HG03045 (cell line): ENCODE results near the gene MEF2A.

Experiments
- ATAC-seq: cut with Tn5 transposase; IDR thresholded peaks from one replicate; pipeline ENCODE4 v1.9.1; 2021; ENCODE audit warnings: mild to moderate bottlenecking, moderate library complexity; ENCODE audit not compliant: unreplicated experiment

MEF2A gene

DNA sequence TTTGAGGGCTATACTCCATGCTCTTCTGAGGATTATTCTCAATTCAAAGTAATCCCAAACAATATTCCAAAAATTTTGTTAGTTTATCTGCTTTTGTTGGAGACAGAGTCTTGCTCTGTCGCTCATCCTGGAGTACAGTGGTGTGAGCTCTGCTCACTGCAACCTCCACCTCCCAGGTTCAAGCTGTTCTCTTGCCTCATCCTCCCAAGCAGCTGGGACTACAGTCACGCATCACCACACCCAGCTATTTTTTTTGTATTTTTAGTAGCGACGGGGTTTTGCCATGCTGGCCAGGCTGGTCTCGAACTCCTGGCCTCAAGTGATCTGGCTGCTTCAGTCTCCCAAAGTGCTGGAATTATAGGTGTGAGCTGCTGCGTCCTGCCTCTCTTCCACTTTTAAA lies 39.1 kb downstream of the MEF2A start:
- ATAC-seq, result no peak

DNA sequence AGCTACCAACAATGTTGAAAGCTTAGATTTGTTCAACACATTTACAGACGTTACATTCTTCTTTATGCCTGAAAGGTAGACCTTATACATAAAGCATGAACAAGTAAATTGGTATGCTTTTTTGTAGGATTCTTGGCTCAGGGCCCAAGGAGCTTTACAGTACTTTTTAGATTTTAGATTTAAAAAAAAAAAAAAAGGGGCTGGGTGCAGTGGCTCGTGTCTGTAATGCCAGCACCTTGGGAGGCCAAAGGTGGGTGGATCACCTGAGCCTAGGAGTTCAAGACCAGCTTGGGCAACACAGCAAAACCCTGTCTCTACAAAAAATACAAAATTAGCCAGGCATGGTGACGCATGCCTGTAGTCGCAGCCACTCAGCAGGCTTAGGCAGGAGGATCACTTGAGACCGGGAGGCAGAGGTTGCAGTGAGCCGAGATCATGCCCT lies 39.7 kb downstream of the MEF2A start:
- ATAC-seq, result no peak

DNA sequence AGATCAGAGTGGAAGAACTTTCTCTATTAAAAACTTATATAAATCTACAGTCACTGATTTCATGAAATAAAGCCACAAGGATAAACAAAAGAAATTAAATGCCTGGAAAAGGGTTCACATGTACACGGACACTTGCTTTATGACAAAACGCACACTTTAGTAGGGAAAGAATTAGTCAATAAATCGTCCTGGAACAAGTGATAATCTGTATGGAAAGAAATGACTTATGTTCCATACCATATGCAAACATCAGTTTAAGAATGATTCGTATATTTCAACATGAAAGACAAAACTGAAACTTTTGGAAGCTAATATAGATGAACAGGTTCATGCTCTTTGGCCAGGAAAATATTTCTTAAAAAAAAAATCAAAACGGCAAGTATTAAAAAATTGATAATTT lies 40.2 kb downstream of the MEF2A start:
- no peak for ATAC-seq

DNA sequence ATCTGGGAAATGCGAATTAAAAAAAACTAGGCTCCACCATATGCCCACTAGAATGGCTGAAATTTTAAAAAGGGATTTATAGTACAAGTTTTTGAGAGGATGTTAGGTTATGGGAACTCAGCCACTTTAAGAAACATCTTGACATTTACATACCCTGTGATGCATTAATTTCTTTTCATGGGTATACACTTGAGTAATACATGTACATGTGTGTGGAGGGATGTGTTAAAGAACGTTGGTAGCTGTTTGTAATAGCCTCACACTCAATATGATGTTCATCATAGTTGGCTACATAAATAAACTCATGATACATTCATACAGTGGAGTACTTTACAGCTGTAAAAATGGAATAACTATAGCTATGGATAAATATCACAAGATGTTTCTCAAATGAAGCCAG lies 40.9 kb downstream of the MEF2A start:
- ATAC-seq, result no peak

DNA sequence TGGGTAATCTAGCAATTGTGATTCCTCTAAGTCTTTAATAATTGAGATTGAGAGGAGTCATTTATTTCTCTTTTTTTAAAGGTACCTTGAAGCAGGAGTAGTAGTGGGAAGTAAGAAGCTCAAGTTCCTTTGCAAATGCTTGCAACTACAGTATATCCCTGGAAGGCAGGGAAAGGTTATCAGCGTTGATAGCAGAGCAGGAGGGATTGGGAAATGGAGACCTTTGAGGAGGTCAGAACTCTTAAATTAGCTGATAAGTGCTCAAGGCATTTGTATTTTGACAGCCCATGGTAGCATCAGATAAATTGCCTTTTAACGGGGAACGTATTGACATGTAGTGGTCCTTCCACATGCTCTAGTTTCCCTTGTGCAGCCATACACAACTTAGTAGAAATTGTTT lies 47.7 kb downstream of the MEF2A start:
- ATAC-seq, result no peak

DNA sequence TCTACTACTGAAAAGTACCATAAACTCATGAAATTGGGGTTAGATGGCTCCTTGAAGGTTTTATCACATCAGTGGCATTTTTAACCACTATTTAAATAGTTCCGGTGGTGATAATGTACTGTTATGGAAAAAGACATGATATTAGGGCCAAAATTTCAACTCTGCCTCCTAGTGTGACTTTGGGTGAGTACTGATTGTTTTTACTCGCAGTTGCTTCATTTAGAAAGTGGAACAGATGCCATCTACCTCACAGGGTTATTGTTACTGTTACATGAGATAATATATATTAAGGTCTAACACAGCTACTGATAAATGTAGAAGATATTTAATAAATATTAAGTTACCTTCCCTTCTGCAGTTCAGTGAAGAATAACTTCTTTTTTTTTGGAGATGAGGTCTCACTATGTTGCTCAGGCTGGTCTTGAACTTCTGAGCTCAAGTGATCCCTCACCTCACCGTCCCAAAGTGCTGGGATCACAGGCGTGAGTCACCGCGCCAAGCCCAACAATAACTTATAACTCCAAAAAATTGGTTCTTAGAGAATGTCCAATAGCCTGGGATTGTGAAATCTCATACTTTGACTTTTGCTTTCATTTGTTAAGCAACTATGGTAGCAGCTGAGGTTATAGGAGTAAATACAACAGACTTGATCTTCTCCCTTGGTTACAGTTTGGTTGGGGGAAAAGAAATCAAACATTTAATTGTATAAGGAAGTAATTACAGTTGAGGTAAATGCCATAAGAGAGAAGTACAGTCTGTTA lies 48.3 kb downstream of the MEF2A start:
- no peak for ATAC-seq

DNA sequence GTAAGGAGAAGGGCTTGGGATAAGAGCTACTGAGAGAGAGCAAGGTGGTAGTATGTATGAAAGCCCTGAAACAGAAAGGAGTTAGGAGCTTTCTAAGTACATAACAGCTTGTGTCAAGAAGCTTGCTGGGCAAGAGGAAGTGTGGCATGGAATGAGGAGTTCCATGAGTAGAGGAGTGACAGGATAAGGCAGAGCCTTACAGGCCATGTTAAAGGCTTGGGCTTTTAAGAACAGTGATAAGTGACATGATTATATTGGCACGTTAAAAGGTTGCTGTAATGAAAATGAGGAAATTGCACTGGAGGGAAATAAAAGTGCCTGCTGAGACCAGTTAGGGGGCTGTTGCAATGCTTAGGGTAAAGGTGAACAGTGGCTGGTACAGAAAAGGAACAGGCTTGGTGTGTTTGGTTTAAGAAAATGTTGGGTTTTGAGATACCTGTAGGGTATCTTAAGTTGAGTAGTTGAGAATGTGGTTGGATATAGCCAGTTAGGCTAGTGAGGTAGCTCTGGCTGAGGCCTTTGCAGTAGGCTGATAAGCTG lies 49.0 kb downstream of the MEF2A start:
- no peak for ATAC-seq

DNA sequence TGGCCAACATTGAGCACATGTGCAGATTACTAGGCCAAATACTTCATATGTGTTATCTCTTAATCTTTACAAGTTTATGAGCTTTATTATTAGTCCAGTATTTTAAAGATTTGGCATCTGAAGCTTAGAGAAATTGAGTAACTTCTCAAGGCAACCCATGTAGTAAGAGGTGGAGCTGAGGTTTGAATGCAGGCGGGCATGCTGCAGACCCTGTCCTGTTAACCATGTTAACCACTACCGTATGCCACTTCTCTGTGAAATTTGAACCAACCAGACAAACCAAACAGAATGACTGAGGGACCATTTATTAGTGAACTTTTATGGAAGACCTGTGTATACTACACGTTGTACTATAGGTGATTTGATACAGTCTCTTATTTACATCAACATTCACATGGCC lies 49.7 kb downstream of the MEF2A start:
- no peak for ATAC-seq

DNA sequence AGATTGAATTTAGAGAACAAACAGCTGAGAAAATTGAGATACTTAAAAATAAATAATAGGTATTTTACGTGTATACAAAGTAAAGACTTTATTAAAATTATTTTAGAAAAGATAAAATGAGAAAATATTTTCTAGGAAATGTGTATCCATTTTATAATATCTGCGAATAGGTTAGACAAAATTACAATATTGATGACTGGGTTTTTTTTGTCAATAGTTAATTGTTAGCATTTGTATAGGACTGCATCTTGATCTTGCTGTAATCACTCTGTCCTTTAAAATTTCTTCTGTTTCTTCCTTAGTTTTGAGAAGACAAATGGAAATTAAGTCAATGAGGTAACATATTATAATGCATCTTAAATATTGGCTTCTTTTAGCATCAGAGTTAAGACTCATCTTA lies 50.3 kb downstream of the MEF2A start:
- ATAC-seq, result no peak

DNA sequence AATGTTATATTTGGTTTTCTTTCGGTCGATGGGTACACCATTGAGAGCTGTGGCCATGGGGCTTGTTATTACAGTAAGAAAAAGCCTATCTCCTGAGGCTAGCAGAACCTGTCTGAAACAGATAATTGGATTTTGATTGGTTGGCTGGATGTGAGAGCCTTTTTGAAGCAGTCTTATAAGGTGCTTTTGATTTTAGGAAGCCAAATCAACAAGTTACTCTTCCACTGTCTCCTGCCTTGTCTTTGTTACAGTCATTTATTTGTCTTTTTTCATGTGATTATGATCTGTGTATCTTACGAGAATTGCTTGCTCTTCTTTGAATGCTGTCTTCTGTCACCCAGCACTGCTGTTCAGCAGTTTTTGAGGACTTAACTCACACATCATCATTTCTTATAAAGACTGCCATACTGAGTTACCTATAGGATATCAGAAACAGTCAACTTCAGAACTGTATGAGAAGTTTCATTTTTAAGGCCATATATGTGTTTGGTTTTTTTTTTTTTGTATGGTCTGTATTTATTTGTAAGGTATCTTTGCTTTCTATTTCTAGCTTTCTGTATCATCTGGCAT lies 51.1 kb downstream of the MEF2A start:
- no peak for ATAC-seq

DNA sequence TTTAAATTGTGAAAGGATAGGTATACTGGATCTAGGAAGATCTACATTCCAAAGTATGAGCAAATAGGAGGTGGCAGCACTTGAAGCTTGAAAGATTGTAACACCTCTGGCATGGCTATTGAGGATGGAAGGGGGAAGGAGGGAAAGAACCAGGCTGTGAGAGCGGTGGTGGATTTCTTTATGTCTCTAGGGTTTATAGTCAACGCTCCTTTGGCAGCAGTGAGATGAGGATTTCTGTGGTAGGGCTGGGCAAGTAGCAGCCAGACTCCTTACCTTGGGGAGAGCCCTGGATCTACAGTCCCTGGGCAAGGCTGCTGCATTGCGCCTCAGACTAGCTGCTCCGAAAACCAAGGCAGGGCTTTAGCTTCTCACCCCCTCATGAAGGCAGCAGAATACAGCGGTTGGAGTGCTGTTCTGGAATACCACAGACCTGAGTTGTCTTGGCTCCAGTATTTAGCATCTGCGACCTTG lies 53.2 kb downstream of the MEF2A start:
- ATAC-seq, result no peak

DNA sequence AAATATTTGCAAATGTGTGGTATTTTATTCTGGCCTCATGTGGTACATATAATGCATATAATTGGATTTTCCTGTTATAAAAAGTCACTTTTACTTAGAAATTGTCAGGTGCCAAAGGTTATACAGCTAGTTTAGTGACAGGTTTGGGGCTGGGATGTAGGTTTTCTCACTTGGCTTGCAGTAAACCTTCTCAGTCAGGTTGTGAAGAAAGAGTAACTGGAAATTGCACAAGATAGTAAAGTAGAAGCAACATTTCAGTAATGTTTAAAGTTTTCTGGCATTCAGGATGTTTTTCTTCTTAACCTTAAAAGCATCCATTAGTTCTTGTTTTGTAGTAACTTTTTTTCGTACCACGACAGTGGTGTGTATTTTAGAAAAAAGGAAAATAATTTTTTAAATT lies 53.9 kb downstream of the MEF2A start:
- no peak for ATAC-seq

DNA sequence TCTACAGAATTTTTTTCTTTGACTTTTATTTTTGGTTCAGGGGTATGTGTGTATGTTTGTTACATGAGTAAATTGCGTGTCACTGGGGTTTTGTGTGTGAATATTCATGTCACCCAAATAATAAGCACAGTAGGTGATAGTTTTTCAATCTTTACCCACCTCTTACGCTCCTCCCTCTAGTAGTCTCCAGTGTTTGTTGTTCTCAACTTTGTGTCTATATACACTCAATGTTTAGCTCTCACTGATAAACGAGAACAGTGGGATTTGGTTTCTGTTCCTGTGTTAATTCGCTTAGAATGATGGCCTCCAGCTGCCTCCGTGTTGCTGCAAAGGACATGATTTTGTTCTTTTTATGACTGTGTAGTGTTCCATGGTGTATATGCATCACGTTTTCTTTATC lies 54.4 kb downstream of the MEF2A start:
- ATAC-seq, result no peak

DNA sequence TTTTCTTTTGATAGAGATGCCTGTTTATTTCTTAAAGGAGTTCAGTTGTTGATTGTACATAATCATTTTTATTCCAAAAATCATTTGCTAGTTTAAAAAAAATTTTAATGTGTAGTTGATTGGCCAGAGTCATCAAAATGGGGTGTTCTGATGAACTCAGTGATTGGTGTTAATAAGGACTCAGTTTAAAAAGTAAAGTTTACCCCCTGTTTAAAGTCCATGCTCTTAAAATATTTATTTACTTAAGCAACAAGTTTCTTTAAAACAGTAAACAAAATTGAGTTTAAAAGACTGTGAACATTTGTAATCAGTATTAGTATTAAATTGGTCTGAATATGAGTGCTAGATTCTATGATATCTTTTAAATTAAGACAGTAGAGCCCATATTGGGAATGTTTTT lies 56.0 kb downstream of the MEF2A start:
- ATAC-seq, result no peak

DNA sequence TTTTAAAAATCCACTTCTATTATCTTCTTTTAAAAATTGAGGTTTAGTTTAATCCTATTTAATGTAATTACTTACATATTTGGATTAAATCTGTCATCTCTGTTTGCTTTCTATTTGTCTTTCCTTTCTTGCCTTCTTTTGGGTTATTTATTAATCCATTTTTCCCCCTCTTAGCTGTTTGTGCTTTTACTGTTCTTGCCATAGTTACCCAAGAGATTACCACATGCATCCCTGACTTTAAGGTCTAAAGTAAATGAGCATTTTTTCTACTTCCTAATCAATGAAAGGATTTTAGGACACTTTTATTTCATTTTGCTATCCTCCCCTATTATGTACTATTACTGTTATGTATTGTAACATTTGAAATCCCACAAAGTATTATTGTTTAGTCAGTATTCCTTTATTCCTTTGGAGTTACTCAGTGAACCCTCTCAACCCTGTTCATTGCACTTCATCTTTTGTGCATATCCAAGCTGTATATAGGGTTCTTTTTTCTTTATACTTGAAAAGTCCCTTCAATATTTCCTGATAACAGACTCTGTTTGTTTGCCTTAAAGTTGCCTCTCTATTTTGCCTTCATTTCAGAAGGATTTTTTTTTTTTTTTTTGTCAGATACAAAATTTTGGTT lies 62.7 kb downstream of the MEF2A start:
- no peak for ATAC-seq

DNA sequence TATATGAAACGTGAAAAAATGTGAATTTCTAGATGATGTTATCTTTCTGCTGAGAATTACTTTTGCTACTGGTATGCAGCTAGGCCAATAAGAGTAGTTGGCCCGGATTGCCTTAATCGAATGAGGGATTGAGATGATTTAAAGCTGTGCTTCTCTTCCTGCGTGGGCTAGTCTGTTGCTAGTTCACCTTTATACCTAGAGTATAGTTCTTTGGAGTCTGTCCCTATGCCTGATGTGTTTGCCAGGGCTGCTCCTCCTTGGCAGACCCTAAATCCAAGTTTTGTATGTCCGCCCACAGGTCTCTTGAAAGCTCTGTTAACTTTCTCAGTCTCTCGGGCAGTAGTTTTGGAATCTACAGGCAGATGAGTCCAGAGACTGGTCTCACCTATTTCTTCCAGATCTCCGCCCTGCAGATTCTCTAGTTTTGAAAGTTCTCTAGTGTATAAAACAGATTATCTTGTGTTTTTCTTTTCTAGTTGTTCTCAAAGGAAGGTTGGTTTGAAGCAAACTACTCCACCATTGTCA lies 64.9 kb downstream of the MEF2A start:
- ATAC-seq, result no peak

DNA sequence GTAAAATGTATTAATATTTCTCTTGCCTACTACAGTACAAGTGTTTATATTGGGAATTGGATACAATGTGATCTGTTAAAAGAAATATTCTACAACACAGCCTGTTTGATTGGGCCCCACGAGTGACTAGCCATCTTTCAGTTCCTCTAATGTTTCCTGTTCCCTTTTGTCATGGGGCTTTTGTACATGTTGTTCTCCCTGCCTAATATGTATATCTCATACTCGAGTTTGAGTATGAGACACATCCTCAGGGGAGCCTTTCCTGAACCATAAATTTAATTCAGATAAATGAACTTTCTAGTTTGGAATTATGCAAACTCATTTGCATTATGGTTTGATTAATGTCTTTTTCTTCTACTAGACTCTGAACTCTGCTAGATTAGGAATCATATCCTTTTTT lies 65.5 kb downstream of the MEF2A start:
- ATAC-seq, result peak; percentile 84

DNA sequence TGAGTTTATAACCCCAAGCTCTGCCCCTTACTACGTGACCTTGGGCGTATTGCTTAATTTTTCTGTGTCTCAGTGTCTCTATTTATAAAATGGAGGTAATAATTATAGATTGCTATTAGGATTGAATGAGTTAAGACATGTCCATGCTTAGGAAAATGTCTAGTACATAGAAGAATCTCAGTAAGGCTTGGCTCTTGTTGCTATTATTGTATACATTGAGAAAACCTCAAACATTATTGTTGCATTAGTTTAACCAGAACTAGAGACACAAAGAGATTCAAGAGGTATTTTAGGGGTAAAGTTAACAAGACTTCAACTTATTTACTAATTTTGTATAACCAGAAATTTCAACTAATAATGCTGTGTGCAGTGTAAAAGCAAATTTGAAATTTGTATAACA lies 66.7 kb downstream of the MEF2A start:
- no peak for ATAC-seq

DNA sequence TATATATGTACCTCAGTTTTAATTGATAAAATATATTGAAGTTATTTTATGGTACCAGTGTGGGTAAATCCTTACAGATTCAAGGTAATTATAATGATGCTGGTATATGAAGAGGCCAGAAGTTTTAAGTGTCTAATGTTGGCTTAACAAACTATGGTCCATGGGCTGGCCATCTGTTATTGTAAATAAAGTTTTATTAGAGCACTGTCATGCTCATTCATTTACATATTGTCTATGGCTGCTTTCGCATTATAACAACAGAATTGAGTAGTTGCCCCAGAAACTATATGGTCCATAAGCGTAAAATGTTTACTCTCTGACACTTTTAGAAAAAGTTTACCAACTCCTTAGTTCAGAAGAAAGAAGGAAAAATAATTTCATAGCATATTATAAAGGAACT lies 67.9 kb downstream of the MEF2A start:
- no peak for ATAC-seq

DNA sequence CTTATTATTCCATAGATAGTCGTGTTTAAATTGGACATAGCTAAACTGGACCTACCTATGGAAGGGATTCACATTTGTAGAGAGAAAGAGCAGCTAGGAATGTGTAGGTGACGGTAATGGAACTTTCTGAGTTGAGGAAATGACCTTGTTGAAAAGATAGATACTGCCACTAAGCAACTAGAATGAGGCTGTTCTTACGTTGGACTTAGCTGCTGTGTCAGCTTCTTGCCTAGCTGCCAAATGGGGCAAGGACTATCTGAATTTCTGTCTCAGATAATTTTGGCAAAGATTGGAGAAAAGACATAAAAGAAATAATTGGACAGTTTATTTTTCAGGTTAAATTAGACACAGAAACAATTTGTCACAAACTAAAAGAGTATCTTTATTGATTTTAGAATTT lies 68.8 kb downstream of the MEF2A start:
- no peak for ATAC-seq

DNA sequence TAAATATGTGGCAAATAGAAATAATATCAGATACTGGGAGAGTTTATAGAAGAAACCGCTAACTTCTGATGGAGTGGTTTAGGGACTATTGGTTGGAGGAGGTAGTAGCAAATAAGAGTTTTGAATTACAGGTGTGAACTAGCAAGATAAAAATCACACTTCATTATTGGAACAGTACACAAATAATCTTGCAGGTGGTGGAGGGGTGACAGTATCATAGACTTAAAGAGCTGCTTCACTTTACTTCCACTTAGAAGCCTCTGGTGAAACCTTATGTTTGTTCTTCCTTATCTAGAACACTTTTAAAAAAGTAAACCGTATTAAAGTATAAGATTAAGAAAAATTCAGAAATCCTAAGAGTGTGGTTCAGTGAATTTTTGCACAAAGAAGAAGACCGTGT lies 69.4 kb downstream of the MEF2A start:
- ATAC-seq, result no peak

DNA sequence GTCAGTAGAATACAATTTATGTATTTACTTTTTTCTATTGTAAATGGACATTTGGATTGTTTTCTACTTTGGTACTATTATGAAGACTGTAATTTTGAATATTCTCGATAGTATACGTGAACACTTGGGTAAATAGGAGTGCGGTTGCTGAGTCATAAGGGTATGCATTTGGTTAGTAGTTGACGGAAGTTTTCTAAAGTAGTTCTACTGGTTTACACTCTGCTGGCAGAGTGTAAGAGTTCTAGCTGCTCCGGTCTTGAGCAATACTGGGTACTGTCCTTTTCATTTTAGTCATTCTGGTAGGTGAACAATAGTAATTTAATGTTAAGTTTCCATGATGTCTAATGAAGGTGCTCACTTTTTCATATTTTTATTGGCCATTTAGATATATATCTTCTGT lies 70.0 kb downstream of the MEF2A start:
- ATAC-seq, result no peak
